Measurements from ENCODE around the gene CD1C.

DNA sequence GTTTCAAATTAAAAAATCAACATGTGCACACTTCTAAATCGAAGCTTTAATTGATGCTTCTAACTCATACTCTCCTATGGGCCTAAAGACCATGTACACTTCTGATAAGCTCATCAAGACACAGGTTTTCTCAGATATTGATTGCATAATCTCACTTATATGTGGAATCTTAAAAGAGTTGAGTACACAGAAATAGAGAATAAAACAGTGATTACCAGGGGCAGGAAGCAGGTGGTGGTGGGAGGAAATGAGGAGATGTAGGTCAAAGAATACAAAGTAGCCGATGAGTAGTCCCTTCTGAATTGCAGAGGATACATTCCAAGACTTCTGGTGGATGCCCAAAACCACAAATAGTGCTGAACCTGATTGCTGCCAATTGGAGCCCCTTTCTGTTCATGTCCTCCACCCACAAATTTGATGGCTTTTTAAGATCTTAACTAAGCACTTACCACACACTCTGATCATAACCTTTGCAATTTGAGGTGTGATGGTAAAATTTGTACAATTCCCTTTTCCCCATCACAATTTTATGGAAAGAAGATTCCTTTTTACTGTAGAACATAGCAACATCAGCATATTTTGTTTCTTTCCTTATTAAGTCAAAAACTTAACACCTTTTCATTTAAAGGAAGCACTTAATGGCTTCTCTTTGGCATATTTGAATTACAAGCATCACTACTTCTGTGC, 44.9 kb downstream of the CD1C start:
- TF ChIP-seq ZNF70 (CRISPR knock-in tag; IDR thresholded peaks at IDR 0.05): no peak
- no peak for TF ChIP-seq ZFP3 (CRISPR knock-in tag; IDR thresholded peaks at IDR 0.05)
- TF ChIP-seq TCF4 (CRISPR knock-in tag; IDR thresholded peaks at IDR 0.05; ENCODE audit: borderline replicate concordance): no peak
- TF ChIP-seq CSDC2 (CRISPR knock-in tag; IDR thresholded peaks at IDR 0.05): no peak
- TF ChIP-seq ZFP30 (CRISPR knock-in tag; IDR thresholded peaks at IDR 0.05): no peak
- TF ChIP-seq GLIS3 (CRISPR knock-in tag; IDR thresholded peaks at IDR 0.05): no peak
- no peak for TF ChIP-seq ESRRG (CRISPR knock-in tag; IDR thresholded peaks at IDR 0.05)
- TF ChIP-seq, protein P1, sequence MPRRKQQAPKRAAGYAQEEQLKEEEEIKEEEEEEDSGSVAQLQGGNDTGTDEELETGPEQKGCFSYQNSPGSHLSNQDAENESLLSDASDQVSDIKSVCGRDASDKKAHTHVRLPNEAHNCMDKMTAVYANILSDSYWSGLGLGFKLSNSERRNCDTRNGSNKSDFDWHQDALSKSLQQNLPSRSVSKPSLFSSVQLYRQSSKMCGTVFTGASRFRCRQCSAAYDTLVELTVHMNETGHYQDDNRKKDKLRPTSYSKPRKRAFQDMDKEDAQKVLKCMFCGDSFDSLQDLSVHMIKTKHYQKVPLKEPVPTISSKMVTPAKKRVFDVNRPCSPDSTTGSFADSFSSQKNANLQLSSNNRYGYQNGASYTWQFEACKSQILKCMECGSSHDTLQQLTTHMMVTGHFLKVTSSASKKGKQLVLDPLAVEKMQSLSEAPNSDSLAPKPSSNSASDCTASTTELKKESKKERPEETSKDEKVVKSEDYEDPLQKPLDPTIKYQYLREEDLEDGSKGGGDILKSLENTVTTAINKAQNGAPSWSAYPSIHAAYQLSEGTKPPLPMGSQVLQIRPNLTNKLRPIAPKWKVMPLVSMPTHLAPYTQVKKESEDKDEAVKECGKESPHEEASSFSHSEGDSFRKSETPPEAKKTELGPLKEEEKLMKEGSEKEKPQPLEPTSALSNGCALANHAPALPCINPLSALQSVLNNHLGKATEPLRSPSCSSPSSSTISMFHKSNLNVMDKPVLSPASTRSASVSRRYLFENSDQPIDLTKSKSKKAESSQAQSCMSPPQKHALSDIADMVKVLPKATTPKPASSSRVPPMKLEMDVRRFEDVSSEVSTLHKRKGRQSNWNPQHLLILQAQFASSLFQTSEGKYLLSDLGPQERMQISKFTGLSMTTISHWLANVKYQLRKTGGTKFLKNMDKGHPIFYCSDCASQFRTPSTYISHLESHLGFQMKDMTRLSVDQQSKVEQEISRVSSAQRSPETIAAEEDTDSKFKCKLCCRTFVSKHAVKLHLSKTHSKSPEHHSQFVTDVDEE (CRISPR knock-in tag; IDR thresholded peaks at IDR 0.05): no peak
